ENCODE results near the gene CHST7.

GRCh38 chrX:46595084-46595483 lies 21.5 kb downstream of the CHST7 start:
- no peak for TF ChIP-seq NRF1 (IDR thresholded peaks at IDR 0.05; ENCODE audit: low read depth, low read length)
- no peak for TF ChIP-seq HDAC6 (IDR thresholded peaks at IDR 0.05; ENCODE audit: low read depth, low read length)
- TF ChIP-seq, protein P1, sequence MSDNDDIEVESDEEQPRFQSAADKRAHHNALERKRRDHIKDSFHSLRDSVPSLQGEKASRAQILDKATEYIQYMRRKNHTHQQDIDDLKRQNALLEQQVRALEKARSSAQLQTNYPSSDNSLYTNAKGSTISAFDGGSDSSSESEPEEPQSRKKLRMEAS (IDR thresholded peaks at IDR 0.05): no peak
- TF ChIP-seq JUND (IDR thresholded peaks at IDR 0.05; ENCODE audit: low read length): no peak

All from H1 (cell line).